ENCODE results near the gene ZPBP2.

DNA sequence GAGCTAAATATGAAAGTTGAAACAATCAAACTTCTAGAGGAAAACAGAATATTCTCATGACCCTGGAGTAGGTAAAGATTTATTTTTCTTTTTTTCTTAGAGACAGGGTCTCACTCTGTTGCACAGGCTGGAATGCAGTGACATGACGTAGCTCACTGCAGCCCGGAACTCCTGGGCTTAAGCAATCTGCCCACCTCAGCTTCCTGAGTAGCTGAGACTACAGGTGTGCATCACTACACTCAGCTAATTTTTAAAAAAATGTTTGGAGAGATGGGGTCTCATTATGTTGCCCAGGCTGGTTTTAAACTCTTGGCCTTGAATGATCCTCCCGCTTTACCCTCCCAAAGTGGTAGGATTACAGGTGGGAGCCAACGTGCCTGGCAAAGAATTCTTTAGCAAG, 19.4 kb upstream of the ZPBP2 start:
- TF ChIP-seq, protein P1, sequence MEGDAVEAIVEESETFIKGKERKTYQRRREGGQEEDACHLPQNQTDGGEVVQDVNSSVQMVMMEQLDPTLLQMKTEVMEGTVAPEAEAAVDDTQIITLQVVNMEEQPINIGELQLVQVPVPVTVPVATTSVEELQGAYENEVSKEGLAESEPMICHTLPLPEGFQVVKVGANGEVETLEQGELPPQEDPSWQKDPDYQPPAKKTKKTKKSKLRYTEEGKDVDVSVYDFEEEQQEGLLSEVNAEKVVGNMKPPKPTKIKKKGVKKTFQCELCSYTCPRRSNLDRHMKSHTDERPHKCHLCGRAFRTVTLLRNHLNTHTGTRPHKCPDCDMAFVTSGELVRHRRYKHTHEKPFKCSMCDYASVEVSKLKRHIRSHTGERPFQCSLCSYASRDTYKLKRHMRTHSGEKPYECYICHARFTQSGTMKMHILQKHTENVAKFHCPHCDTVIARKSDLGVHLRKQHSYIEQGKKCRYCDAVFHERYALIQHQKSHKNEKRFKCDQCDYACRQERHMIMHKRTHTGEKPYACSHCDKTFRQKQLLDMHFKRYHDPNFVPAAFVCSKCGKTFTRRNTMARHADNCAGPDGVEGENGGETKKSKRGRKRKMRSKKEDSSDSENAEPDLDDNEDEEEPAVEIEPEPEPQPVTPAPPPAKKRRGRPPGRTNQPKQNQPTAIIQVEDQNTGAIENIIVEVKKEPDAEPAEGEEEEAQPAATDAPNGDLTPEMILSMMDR (IDR thresholded peaks at IDR 0.05), result no peak
- TF ChIP-seq ZFX (IDR thresholded peaks at IDR 0.05; ENCODE audit: borderline replicate concordance), result no peak
